ENCODE results near the gene MGLL.

MGLL gene

DNA sequence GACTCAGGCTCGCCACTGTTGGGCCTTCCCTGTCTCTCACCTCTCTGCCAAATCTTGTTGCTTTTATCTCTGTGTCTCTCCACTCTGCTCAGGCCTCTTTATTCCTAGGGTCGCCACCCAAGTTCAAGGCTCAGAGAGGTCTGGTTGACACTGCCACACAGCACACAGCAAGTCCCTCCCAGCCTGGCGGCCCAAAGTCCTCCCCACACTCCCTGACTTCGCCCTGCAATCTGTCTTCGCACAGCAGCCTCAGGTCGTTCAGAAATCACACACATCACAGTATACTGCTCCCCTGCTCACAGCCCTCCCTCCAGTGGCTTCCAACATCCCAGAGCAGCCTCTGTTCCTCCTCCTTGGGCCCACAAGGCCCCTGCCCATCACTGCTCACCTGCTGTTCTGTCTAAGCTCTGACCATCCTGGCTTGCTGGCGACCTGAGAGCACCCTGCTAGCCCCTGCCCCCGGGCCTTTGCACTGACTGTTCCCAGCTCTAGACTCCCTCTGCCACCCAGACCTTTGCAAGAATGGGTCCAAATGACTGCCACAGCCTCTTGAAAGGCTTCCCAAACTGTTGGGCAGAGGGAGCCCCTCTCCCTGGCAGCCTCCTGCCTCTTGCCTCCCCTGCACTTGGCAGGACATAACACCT is 48.4 kb downstream of the MGLL start:
- Histone ChIP-seq H2AK5ac (ENCODE audit: low read length) (no peak overlapping the region), H3K9me3 (ENCODE audit: insufficient read depth, low read depth, low read length) (peaks cover 3% of the 10 kb centered on the region), H3K4ac (ENCODE audit: low read depth, low read length) (no peak overlapping the region), H3K4me3 (ENCODE audit: low read depth, low read length) (no peak overlapping the region), H3K9ac (ENCODE audit: low read length) (no peak overlapping the region), H3K18ac (ENCODE audit: low read length) (no peak overlapping the region), H2BK5ac (ENCODE audit: low read depth, low read length, poor library complexity) (no peak overlapping the region), H4K8ac (ENCODE audit: low read depth, low read length) (no peak overlapping the region), H4K91ac (ENCODE audit: low read depth, low read length) (no peak overlapping the region), H2AFZ (ENCODE audit: insufficient read depth, low read length, poor library complexity) (no peak overlapping the region), H3K27me3 (ENCODE audit: insufficient read depth, low read length) (no peaks in the 10 kb centered on the region), H3K4me1 (ENCODE audit: control insufficient read depth in 1 of 2, insufficient read depth in 2 of 2, low read length in 2 of 2) (peaks cover 0 to 3% of the 10 kb centered on the region in 2 experiments), H3K79me2 (ENCODE audit: control insufficient read depth, insufficient read depth, low read length, poor library complexity) (no peaks in the 10 kb centered on the region), H3K36me3 (ENCODE audit: control insufficient read depth in 1 of 2, insufficient read depth in 2 of 2, low read length in 2 of 2) (no peaks in the 10 kb centered on the region), H2BK120ac (ENCODE audit: insufficient read depth, low read length, poor library complexity) (no peak overlapping the region), H3K79me1 (ENCODE audit: low read length) (no peaks in the 10 kb centered on the region), H3K23ac (ENCODE audit: low read length) (no peak overlapping the region), H3K14ac (ENCODE audit: low read length) (no peak overlapping the region), H2BK12ac (ENCODE audit: low read length) (no peak overlapping the region), H3K4me2 (ENCODE audit: low read length) (no peak overlapping the region), H3K27ac (ENCODE audit: low read depth, low read length) (no peak overlapping the region), H4K12ac (ENCODE audit: low read depth, low read length) (no peak overlapping the region)
- no CpG with 5 or more reads among the region's 8 CpGs for WGBS (ENCODE audit: extremely low coverage, insufficient coverage, insufficient read length)
- DNase-seq: no peak

DNA sequence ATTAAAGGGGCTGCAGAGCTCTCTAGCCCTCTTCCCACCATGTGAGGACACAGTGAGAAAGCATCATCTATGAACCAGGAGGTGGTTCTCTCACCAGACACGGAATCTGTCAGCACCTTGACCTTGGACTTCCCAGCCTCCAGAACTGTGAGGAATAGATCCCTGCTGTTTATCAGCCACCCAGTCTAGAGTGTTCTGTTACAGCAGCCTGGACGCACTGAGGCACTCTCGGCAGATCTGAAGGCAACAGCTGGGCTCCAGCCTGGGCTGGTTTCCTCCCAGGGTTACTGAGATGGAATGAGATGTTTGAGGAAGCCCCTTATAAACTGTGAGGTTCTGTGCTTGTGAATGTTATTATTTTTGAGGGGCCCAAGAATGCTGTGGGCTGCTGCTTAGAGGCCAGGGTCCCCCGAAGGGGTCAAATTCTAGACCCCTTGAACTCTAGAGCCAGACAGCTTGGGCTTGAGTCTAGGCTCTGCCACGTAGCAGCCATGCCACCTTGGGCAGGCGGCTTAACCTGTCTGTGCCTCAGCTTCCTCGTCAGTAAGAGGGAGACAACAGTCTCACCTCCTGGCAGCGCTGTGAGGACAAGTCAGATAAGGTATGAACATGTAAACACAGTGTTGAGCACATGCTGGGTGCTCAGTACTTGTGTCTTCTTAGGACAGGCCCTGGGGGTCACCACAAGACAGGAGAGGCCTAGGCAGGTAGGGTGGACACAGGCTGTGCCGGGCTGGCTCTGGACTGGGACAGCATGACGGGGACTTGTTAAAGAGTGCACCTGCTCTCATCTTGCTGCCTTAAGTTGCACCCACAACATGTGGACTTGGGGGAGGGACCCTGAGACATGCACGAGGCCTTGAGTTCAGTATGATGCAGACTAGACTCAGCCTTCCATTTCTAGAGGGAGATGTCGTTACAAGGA is 49.2 kb downstream of the MGLL start:
- H3K79me2 ChIP-seq (ENCODE audit: control insufficient read depth, insufficient read depth, low read length, poor library complexity): no peaks in the 10 kb centered on the region
- H2AK5ac ChIP-seq (ENCODE audit: low read length): no peak overlapping the region
- H4K91ac ChIP-seq (ENCODE audit: low read depth, low read length): no peak overlapping the region
- H3K23ac ChIP-seq (ENCODE audit: low read length): no peak overlapping the region
- DNase-seq: no peak
- H3K27me3 ChIP-seq (ENCODE audit: insufficient read depth, low read length): no peaks in the 10 kb centered on the region
- H3K4me1 ChIP-seq (ENCODE audit: control insufficient read depth in 1 of 2, insufficient read depth in 2 of 2, low read length in 2 of 2): peaks cover 3 to 9% of the 10 kb centered on the region in 2 experiments
- H3K79me1 ChIP-seq (ENCODE audit: low read length): no peaks in the 10 kb centered on the region
- H2BK12ac ChIP-seq (ENCODE audit: low read length): no peak overlapping the region
- no peak overlapping the region for H4K12ac ChIP-seq (ENCODE audit: low read depth, low read length)
- no peak overlapping the region for H3K14ac ChIP-seq (ENCODE audit: low read length)
- no peak overlapping the region for H3K9ac ChIP-seq (ENCODE audit: low read length)
- H3K18ac ChIP-seq (ENCODE audit: low read length): no peak overlapping the region
- no peak overlapping the region for H2BK5ac ChIP-seq (ENCODE audit: low read depth, low read length, poor library complexity)
- no peak overlapping the region for H3K4me3 ChIP-seq (ENCODE audit: low read depth, low read length)
- H2BK120ac ChIP-seq (ENCODE audit: insufficient read depth, low read length, poor library complexity): no peak overlapping the region
- no peak overlapping the region for H3K4ac ChIP-seq (ENCODE audit: low read depth, low read length)
- H4K8ac ChIP-seq (ENCODE audit: low read depth, low read length): no peak overlapping the region
- H3K9me3 ChIP-seq (ENCODE audit: insufficient read depth, low read depth, low read length): peaks cover 3% of the 10 kb centered on the region
- no peak overlapping the region for H3K27ac ChIP-seq (ENCODE audit: low read depth, low read length)
- no peak overlapping the region for H3K4me2 ChIP-seq (ENCODE audit: low read length)
- H3K36me3 ChIP-seq (ENCODE audit: control insufficient read depth in 1 of 2, insufficient read depth in 2 of 2, low read length in 2 of 2): no peaks in the 10 kb centered on the region
- whole genome bisulfite sequencing (ENCODE audit: extremely low coverage, insufficient coverage, insufficient read length): no CpG with 5 or more reads among the region's 12 CpGs
- no peak overlapping the region for H2AFZ ChIP-seq (ENCODE audit: insufficient read depth, low read length, poor library complexity)

DNA sequence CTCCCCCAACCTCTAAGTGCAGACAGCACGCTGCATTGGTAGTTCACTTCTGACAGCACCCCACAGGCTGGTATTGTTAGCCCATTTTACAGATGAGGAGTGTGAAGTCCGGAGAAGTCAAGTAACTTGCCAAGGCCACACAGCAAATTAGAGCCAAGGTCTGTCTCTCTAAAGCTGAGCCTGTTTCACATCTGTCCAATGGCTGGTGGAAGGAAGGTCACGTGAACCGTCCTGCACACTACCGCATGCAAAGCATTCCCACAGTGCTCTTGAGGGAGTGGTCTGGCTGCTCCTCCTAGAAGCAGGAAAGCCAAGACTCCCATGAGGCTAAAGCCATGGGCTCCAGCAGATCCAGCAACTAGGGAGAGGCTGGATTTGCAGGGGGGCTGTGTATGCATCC is 50.0 kb downstream of the MGLL start:
- no peaks in the 10 kb centered on the region for H3K27me3 ChIP-seq (ENCODE audit: insufficient read depth, low read length)
- H3K14ac ChIP-seq (ENCODE audit: low read length): no peak overlapping the region
- H3K4me3 ChIP-seq (ENCODE audit: low read depth, low read length): no peak overlapping the region
- no peak overlapping the region for H3K23ac ChIP-seq (ENCODE audit: low read length)
- no peak overlapping the region for H2AK5ac ChIP-seq (ENCODE audit: low read length)
- no peaks in the 10 kb centered on the region for H3K79me2 ChIP-seq (ENCODE audit: control insufficient read depth, insufficient read depth, low read length, poor library complexity)
- H3K9me3 ChIP-seq (ENCODE audit: insufficient read depth, low read depth, low read length): peaks cover 3% of the 10 kb centered on the region
- no peak overlapping the region for H2AFZ ChIP-seq (ENCODE audit: insufficient read depth, low read length, poor library complexity)
- H2BK12ac ChIP-seq (ENCODE audit: low read length): no peak overlapping the region
- H3K18ac ChIP-seq (ENCODE audit: low read length): no peak overlapping the region
- no peak overlapping the region for H3K4ac ChIP-seq (ENCODE audit: low read depth, low read length)
- no peaks in the 10 kb centered on the region for H3K36me3 ChIP-seq (ENCODE audit: control insufficient read depth in 1 of 2, insufficient read depth in 2 of 2, low read length in 2 of 2)
- DNase-seq: no peak
- H2BK5ac ChIP-seq (ENCODE audit: low read depth, low read length, poor library complexity): no peak overlapping the region
- H4K12ac ChIP-seq (ENCODE audit: low read depth, low read length): no peak overlapping the region
- no peak overlapping the region for H3K27ac ChIP-seq (ENCODE audit: low read depth, low read length)
- no CpG with 5 or more reads among the region's 5 CpGs for WGBS (ENCODE audit: extremely low coverage, insufficient coverage, insufficient read length)
- peaks cover 3 to 9% of the 10 kb centered on the region in 2 experiments for H3K4me1 ChIP-seq (ENCODE audit: control insufficient read depth in 1 of 2, insufficient read depth in 2 of 2, low read length in 2 of 2)
- no peaks in the 10 kb centered on the region for H3K79me1 ChIP-seq (ENCODE audit: low read length)
- no peak overlapping the region for H3K9ac ChIP-seq (ENCODE audit: low read length)
- no peak overlapping the region for H4K8ac ChIP-seq (ENCODE audit: low read depth, low read length)
- no peak overlapping the region for H2BK120ac ChIP-seq (ENCODE audit: insufficient read depth, low read length, poor library complexity)
- no peak overlapping the region for H3K4me2 ChIP-seq (ENCODE audit: low read length)
- H4K91ac ChIP-seq (ENCODE audit: low read depth, low read length): no peak overlapping the region

DNA sequence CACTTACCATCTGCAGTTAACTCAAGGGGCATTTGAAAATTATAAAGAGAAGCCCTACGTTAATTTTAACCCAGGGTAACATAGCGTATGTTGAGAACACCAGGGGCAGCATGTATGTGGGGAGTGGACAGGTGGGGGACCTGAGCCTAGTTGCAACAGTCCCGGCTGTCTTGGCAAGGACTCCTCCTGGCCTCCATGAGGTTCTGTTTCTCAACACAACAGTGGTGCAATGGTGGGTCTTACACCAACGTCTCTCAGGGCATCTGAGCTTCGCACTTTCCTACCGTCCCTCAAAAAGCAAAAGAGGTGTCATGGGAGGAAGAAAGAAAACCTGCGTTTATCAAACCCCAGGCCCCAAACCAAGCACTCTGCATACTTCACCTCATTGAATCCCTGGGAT is 50.6 kb downstream of the MGLL start:
- H3K9ac ChIP-seq (ENCODE audit: low read length): no peak overlapping the region
- no peaks in the 10 kb centered on the region for H3K79me2 ChIP-seq (ENCODE audit: control insufficient read depth, insufficient read depth, low read length, poor library complexity)
- no peaks in the 10 kb centered on the region for H3K27me3 ChIP-seq (ENCODE audit: insufficient read depth, low read length)
- no peak overlapping the region for H2BK12ac ChIP-seq (ENCODE audit: low read length)
- no peak overlapping the region for H3K4me3 ChIP-seq (ENCODE audit: low read depth, low read length)
- no peak overlapping the region for H3K23ac ChIP-seq (ENCODE audit: low read length)
- no CpG with 5 or more reads among the region's 7 CpGs for WGBS (ENCODE audit: extremely low coverage, insufficient coverage, insufficient read length)
- no peak overlapping the region for H2AFZ ChIP-seq (ENCODE audit: insufficient read depth, low read length, poor library complexity)
- no peaks in the 10 kb centered on the region for H3K79me1 ChIP-seq (ENCODE audit: low read length)
- no peak overlapping the region for H3K14ac ChIP-seq (ENCODE audit: low read length)
- H4K91ac ChIP-seq (ENCODE audit: low read depth, low read length): no peak overlapping the region
- H3K27ac ChIP-seq (ENCODE audit: low read depth, low read length): no peak overlapping the region
- H3K4me2 ChIP-seq (ENCODE audit: low read length): no peak overlapping the region
- peaks cover 3% of the 10 kb centered on the region for H3K9me3 ChIP-seq (ENCODE audit: insufficient read depth, low read depth, low read length)
- H4K8ac ChIP-seq (ENCODE audit: low read depth, low read length): no peak overlapping the region
- H3K18ac ChIP-seq (ENCODE audit: low read length): no peak overlapping the region
- H3K4me1 ChIP-seq (ENCODE audit: control insufficient read depth in 1 of 2, insufficient read depth in 2 of 2, low read length in 2 of 2): peaks cover 3 to 9% of the 10 kb centered on the region in 2 experiments
- no peak overlapping the region for H2BK5ac ChIP-seq (ENCODE audit: low read depth, low read length, poor library complexity)
- H3K4ac ChIP-seq (ENCODE audit: low read depth, low read length): no peak overlapping the region
- H2BK120ac ChIP-seq (ENCODE audit: insufficient read depth, low read length, poor library complexity): no peak overlapping the region
- H2AK5ac ChIP-seq (ENCODE audit: low read length): no peak overlapping the region
- DNase-seq: no peak
- no peaks in the 10 kb centered on the region for H3K36me3 ChIP-seq (ENCODE audit: control insufficient read depth in 1 of 2, insufficient read depth in 2 of 2, low read length in 2 of 2)
- H4K12ac ChIP-seq (ENCODE audit: low read depth, low read length): no peak overlapping the region

Data from trophoblast cell (in vitro differentiated cells and primary cell).